Liver (tissue), 9 donors: ENCODE results near the gene NDUFAF8. TPM values are rescaled to one million over a fixed set of nuclear protein-coding genes. Genes with fewer than 3 reads are reported as not detected.

Source experiments
- DNase-seq: peaks from one replicate; pipeline ENCODE4 v3.0.0-alpha.2; 2017; ENCODE audit warnings: low spot score
- H3K27ac ChIP-seq, 2 donors: one replicate each; pipeline ENCODE4 v1.7.0; 2013; ENCODE audit warnings: inconsistent platforms in 2 of 2, low read length in 2 of 2, control low read depth in 1 of 2, low read depth in 1 of 2, mild to moderate bottlenecking in 1 of 2
- H3K27me3 ChIP-seq, 4 donors: one replicate each; pipeline versions ENCODE4 v1.6.1 to v1.7.0; 2013; ENCODE audit warnings: low read length in 3 of 4, inconsistent platforms in 1 of 4, mild to moderate bottlenecking in 1 of 4, moderate library complexity in 1 of 4; ENCODE audit not compliant: control insufficient read depth in 4 of 4, insufficient read depth in 4 of 4
- H3K36me3 ChIP-seq, 4 donors: one replicate each; pipeline versions ENCODE4 v1.6.1 to v1.7.0; 2013; ENCODE audit warnings: low read length in 3 of 4, mild to moderate bottlenecking in 3 of 4, low read depth in 1 of 4, moderate library complexity in 1 of 4; ENCODE audit not compliant: control insufficient read depth in 4 of 4, insufficient read depth in 3 of 4
- H3K4me1 ChIP-seq, 4 donors: one replicate each; pipeline versions ENCODE4 v1.6.1 to v1.7.0; 2013; ENCODE audit warnings: low read length in 3 of 4, mild to moderate bottlenecking in 3 of 4, moderate library complexity in 1 of 4; ENCODE audit not compliant: control insufficient read depth in 4 of 4, insufficient read depth in 4 of 4
- H3K4me3 ChIP-seq, 3 donors: one replicate each; pipeline versions ENCODE4 v1.6.1 to v1.7.0; 2013; ENCODE audit warnings: low read length in 3 of 3, control low read depth in 1 of 3, low read depth in 1 of 3, mild to moderate bottlenecking in 1 of 3
- H3K9ac ChIP-seq, 2 donors: one replicate each; pipeline ENCODE4 v1.7.0; 2013; ENCODE audit warnings: low read length in 2 of 2, mild to moderate bottlenecking in 2 of 2, moderate library complexity in 2 of 2, control low read depth in 1 of 2, low read depth in 1 of 2
- H3K9me3 ChIP-seq, 4 donors: one replicate each; pipeline versions ENCODE4 v1.6.1 to v1.7.0; 2013; ENCODE audit warnings: low read length in 3 of 4; ENCODE audit not compliant: control insufficient read depth in 4 of 4
- EGR1 ChIP-seq, 2 donors: IDR thresholded peaks; 2 replicates each; pipeline ENCODE4 v1.6.1; 2016 to 2018; ENCODE audit warnings: antibody characterized with exemption in 2 of 2, low read depth in 2 of 2
- FOXA1 ChIP-seq: IDR thresholded peaks from 2 replicates; pipeline ENCODE4 v1.6.1; 2016; ENCODE audit warnings: antibody characterized with exemption
- FOXA2 ChIP-seq: IDR thresholded peaks from 2 replicates; pipeline ENCODE4 v1.6.1; 2016; ENCODE audit warnings: antibody characterized with exemption
- HNF4A ChIP-seq, 2 donors: conservative IDR thresholded peaks; 2 replicates each; pipeline ENCODE4 v1.6.1; 2016; ENCODE audit warnings: antibody characterized with exemption in 2 of 2, mild to moderate bottlenecking in 2 of 2
- JUND ChIP-seq, 2 donors: IDR thresholded peaks; 2 replicates each; pipeline ENCODE4 v1.6.1; 2016; ENCODE audit warnings: antibody characterized with exemption in 2 of 2
- MAX ChIP-seq: IDR thresholded peaks from 2 replicates; pipeline ENCODE4 v1.6.1; 2016; ENCODE audit warnings: antibody characterized with exemption
- NR2F2 ChIP-seq: IDR thresholded peaks from 2 replicates; pipeline ENCODE4 v1.6.1; 2016; ENCODE audit warnings: antibody characterized with exemption
- RAD21 ChIP-seq, 2 donors: IDR thresholded peaks; 2 replicates each; pipeline ENCODE4 v1.6.1; 2016; ENCODE audit warnings: antibody characterized with exemption in 2 of 2, mild to moderate bottlenecking in 2 of 2
- SP1 ChIP-seq: IDR thresholded peaks from 2 replicates; pipeline ENCODE4 v1.6.1; 2018; ENCODE audit warnings: antibody characterized with exemption, mild to moderate bottlenecking
- TAF1 ChIP-seq: conservative IDR thresholded peaks from 2 replicates; pipeline ENCODE4 v1.6.1; 2016; ENCODE audit warnings: antibody characterized with exemption, mild to moderate bottlenecking
- WGBS: extraction: QIAGEN DNeasy Blood & Tissue Kit; methylation state at CpG from one replicate; pipeline ENCODE4 v1.1.7; 2013; 5-methylcytosine and 5-hydroxymethylcytosine counted together
- polyA plus RNA-seq, 2 donors: library from polyadenylated mRNA; stranded (reverse) in 1 of 2; unstranded in 1 of 2; fragments of 200-250 nt in 1 of 2; fragments of >200 nt in 1 of 2; fragmentation: Nextera tagmentation in 1 of 2; extraction: Ambion mirVana in 1 of 2; gene quantifications; one replicate each; pipeline versions ENCODE4 v1.2.1 to v1.2.3, GENCODE V29; 2013 to 2015
- total RNA-seq, 2 donors: library from RNA; depleted of rRNA; stranded (reverse); fragments of >200 nt; gene quantifications; one replicate each; pipeline ENCODE4 v1.2.3, GENCODE V29; 2014
- TF ChIP-seq, protein P1 (sequence below): fragments of 150-350 bp; IDR thresholded peaks from 2 replicates; pipeline ENCODE4 v1.5.1; 2017; ENCODE audit warnings: improper control_type of control experiment, low read depth, low read length; ENCODE audit not compliant: missing input control
- TF ChIP-seq, protein P2 (sequence below): IDR thresholded peaks from 2 replicates; pipeline ENCODE4 v1.6.1; 2016; ENCODE audit warnings: antibody characterized with exemption, mild to moderate bottlenecking
- donor health status: healthy.
- donor health status: healthy.
- donor health status: healthy.
- donor health status: healthy.
- donor health status: healthy.

NDUFAF8 gene
- total and polyA plus RNA-seq, 4 donors: 8.3 to 67.4 (median 15.5) TPM

GRCh38 chr17:81250286-81251093, 11.4 kb downstream of the NDUFAF8 start:
- TF ChIP-seq EGR1 (IDR thresholded peaks at IDR 0.05; ENCODE audit: low read depth in 2 of 2): no peak
- TF ChIP-seq JUND (IDR thresholded peaks at IDR 0.05): no peak
- no peak for TF ChIP-seq MAX
- TF ChIP-seq, protein P1, sequence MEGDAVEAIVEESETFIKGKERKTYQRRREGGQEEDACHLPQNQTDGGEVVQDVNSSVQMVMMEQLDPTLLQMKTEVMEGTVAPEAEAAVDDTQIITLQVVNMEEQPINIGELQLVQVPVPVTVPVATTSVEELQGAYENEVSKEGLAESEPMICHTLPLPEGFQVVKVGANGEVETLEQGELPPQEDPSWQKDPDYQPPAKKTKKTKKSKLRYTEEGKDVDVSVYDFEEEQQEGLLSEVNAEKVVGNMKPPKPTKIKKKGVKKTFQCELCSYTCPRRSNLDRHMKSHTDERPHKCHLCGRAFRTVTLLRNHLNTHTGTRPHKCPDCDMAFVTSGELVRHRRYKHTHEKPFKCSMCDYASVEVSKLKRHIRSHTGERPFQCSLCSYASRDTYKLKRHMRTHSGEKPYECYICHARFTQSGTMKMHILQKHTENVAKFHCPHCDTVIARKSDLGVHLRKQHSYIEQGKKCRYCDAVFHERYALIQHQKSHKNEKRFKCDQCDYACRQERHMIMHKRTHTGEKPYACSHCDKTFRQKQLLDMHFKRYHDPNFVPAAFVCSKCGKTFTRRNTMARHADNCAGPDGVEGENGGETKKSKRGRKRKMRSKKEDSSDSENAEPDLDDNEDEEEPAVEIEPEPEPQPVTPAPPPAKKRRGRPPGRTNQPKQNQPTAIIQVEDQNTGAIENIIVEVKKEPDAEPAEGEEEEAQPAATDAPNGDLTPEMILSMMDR: no peak
- no peak for TF ChIP-seq SP1
- TF ChIP-seq FOXA1: no peak
- TF ChIP-seq FOXA2: no peak
- no peak for TF ChIP-seq RAD21 (IDR thresholded peaks at IDR 0.05)
- TF ChIP-seq NR2F2: no peak
- no peak for TF ChIP-seq HNF4A (conservative IDR thresholded peaks at IDR 0.05)
- DNase-seq: no peak
- H3K9me3 ChIP-seq: no peaks in the 10 kb centered on the region
- 90% methylated on average over 31 of the region's 31 CpGs for WGBS
- no peaks in the 10 kb centered on the region for H3K27me3 ChIP-seq
- H3K4me3 ChIP-seq: no peak overlapping the region
- H3K9ac ChIP-seq: no peak overlapping the region
- peaks cover 0 to 29% (median 19%) of the 10 kb centered on the region in 4 donors for H3K36me3 ChIP-seq
- H3K27ac ChIP-seq: no peak overlapping the region
- peaks cover 0 to 4% (median 2%) of the 10 kb centered on the region in 4 donors for H3K4me1 ChIP-seq

- no peak overlapping the region for H3K4me3 ChIP-seq
- WGBS: 84% methylated on average over 25 of the region's 25 CpGs
- DNase-seq: no peak
- peaks cover 0 to 4% (median 0%) of the 10 kb centered on the region in 4 donors for H3K4me1 ChIP-seq
- H3K9me3 ChIP-seq: no peaks in the 10 kb centered on the region
- TF ChIP-seq FOXA2 (no peak), TAF1 (no peak), MAX (no peak)
- TF ChIP-seq, protein P2, sequence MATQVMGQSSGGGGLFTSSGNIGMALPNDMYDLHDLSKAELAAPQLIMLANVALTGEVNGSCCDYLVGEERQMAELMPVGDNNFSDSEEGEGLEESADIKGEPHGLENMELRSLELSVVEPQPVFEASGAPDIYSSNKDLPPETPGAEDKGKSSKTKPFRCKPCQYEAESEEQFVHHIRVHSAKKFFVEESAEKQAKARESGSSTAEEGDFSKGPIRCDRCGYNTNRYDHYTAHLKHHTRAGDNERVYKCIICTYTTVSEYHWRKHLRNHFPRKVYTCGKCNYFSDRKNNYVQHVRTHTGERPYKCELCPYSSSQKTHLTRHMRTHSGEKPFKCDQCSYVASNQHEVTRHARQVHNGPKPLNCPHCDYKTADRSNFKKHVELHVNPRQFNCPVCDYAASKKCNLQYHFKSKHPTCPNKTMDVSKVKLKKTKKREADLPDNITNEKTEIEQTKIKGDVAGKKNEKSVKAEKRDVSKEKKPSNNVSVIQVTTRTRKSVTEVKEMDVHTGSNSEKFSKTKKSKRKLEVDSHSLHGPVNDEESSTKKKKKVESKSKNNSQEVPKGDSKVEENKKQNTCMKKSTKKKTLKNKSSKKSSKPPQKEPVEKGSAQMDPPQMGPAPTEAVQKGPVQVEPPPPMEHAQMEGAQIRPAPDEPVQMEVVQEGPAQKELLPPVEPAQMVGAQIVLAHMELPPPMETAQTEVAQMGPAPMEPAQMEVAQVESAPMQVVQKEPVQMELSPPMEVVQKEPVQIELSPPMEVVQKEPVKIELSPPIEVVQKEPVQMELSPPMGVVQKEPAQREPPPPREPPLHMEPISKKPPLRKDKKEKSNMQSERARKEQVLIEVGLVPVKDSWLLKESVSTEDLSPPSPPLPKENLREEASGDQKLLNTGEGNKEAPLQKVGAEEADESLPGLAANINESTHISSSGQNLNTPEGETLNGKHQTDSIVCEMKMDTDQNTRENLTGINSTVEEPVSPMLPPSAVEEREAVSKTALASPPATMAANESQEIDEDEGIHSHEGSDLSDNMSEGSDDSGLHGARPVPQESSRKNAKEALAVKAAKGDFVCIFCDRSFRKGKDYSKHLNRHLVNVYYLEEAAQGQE: no peak
- no peaks in the 10 kb centered on the region for H3K27me3 ChIP-seq
- no peak overlapping the region for H3K9ac ChIP-seq
- H3K27ac ChIP-seq: no peak overlapping the region
- peaks cover 0 to 29% (median 19%) of the 10 kb centered on the region in 4 donors for H3K36me3 ChIP-seq
Observed at GRCh38 chr17:81251094-81251708, 12.1 kb downstream of the NDUFAF8 start.
